GM18520 (cell line): ENCODE data around the gene THAP3.

Experiments
- ATAC-seq: cut with Tn5 transposase; IDR thresholded peaks from one replicate; pipeline ENCODE4 v1.9.1; 2021; ENCODE audit not compliant: unreplicated experiment

THAP3 gene, protein sequence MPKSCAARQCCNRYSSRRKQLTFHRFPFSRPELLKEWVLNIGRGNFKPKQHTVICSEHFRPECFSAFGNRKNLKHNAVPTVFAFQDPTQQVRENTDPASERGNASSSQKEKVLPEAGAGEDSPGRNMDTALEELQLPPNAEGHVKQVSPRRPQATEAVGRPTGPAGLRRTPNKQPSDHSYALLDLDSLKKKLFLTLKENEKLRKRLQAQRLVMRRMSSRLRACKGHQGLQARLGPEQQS

DNA sequence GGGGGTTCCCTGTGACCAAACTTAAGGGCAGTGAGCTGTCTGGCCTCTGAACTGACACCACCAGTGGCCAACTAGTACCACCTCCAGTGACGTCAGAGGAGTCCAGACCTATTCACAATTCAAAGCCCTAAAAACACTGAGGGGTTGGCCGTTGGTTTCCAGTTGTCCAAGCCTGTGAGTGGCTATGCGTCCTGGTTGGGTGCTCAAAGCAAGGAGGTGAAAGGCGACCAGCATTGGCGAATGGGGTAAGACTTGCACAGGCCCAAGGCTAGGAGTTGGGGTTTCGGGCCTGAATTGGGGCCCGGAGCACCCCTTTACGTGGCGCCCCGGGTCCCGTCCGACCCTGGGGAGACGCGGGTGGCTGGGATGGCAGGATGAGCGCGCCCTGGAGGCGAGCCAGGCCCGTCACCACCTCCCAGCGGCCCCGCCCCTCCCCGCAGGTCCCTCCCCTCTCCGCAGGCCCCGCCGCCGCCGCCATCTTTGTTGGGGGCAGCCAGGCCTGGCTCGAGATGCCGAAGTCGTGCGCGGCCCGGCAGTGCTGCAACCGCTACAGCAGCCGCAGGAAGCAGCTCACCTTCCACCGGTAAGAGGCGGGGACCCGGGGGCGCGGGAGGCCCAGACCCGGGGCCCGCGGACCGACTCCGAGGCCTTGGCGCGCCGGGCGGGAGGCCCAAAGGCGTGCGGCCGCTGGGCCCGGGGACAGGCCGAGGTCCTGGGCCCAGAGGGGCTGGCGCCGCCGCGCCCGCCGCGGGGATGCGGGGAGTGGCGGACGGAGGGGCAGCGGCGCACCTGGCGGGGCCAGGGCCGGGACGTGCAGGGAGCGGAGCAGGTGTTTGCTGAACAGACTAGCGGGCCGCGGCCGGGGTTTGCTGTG lies at the start of gene THAP3:
TSS of gene THAP3 (plus strand) at position 159 of the 874 bp plus-strand sequence. CDS start at position 510, 351 bp downstream.
- peak; percentile 68 for ATAC-seq

DNA sequence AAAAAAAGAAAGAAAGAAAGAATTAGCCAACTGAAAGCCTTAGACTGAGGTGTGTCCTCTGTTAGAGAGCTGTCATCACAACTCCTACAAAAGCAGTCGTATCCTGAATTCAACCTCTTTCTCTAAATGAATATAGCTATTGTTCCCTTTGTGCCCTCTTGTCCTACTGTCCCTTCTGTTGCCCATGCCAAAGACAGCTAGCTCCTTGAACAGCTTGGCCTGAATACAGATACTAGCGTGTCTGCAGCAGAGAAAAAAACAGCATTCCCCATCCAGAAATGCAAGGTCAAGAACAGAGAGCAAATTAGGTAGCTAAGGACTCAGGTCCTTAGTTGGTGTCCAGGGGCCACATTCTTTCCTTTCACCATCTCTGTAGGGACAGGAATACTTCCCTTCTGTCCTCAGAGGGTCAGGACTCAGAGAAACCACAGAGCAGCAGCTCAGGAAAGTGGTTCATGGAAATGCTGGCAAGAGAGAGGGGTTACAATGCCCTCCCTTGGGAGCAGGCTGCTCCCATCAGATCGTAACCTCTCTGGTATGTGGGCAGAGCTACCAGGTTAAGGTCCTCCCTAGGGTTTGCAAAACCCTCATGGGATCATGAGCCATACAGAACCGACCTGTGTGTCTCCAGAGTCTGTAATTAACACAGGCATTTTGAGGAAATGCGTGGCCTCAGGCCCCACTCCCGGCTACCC lies 46.7 kb upstream of the THAP3 start:
- ATAC-seq, result no peak

DNA sequence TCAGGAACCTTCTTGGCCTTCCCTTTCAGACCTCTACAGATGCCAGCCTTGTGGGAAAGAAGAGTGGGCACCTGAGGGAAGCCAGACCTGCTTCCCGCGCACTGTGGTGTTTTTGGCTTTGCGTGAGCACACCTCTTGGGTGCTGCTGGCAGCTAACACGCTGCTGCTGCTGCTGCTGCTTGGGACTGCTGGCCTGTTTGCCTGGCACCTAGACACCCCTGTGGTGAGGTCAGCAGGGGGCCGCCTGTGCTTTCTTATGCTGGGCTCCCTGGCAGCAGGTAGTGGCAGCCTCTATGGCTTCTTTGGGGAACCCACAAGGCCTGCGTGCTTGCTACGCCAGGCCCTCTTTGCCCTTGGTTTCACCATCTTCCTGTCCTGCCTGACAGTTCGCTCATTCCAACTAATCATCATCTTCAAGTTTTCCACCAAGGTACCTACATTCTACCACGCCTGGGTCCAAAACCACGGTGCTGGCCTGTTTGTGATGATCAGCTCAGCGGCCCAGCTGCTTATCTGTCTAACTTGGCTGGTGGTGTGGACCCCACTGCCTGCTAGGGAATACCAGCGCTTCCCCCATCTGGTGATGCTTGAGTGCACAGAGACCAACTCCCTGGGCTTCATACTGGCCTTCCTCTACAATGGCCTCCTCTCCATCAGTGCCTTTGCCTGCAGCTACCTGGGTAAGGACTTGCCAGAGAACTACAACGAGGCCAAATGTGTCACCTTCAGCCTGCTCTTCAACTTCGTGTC lies 45.9 kb upstream of the THAP3 start:
- no peak for ATAC-seq

DNA sequence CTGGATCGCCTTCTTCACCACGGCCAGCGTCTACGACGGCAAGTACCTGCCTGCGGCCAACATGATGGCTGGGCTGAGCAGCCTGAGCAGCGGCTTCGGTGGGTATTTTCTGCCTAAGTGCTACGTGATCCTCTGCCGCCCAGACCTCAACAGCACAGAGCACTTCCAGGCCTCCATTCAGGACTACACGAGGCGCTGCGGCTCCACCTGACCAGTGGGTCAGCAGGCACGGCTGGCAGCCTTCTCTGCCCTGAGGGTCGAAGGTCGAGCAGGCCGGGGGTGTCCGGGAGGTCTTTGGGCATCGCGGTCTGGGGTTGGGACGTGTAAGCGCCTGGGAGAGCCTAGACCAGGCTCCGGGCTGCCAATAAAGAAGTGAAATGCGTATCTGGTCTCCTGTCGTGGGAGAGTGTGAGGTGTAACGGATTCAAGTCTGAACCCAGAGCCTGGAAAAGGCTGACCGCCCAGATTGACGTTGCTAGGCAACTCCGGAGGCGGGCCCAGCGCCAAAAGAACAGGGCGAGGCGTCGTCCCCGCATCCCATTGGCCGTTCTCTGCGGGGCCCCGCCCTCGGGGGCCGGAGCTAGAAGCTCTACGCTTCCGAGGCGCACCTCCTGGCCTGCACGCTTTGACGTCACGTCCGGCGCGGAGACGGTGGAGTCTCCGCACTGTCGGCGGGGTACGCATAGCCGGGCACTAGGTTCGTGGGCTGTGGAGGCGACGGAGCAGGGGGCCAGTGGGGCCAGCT lies 45.1 kb upstream of the THAP3 start, which contains the start of gene ZBTB48:
TSS of gene ZBTB48 (plus strand) at position 621 of the 745 bp plus-strand sequence. CDS start 616 bp downstream, outside the sequence.
- ATAC-seq, result peak; percentile 94

DNA sequence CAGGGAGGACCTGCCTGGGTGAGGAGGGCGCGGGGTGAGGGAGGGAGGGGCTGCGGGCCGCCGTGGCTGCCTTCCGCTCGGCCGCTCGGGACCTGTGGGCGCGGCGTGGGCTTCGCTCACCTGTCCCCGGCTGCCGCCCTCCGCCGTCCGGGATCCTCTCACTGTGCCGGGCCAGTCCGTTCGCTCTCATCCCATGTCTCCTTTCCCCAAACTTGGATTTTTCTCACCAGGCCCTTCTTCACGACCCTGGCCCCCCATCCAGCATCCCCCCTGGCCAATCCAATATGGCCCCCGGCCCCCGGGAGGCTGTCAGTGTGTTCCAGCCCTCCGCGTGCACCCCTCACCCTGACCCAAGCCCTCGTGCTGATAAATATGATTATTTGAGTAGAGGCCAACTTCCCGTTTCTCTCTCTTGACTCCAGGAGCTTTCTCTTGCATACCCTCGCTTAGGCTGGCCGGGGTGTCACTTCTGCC lies 44.5 kb upstream of the THAP3 start:
- ATAC-seq, result no peak

DNA sequence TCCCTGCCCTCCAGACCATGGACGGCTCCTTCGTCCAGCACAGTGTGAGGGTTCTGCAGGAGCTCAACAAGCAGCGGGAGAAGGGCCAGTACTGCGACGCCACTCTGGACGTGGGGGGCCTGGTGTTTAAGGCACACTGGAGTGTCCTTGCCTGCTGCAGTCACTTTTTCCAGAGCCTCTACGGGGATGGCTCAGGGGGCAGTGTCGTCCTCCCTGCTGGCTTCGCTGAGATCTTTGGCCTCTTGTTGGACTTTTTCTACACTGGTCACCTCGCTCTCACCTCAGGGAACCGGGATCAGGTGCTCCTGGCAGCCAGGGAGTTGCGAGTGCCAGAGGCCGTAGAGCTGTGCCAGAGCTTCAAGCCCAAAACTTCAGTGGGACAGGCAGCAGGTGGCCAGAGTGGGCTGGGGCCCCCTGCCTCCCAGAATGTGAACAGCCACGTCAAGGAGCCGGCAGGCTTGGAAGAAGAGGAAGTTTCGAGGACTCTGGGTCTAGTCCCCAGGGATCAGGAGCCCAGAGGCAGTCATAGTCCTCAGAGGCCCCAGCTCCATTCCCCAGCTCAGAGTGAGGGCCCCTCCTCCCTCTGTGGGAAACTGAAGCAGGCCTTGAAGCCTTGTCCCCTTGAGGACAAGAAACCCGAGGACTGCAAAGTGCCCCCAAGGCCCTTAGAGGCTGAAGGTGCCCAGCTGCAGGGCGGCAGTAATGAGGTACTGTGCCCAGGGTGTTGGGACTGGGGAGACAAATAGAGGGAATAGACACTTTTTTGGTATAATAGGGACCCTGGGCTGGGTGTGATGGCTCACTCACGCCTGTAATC lies 43.9 kb upstream of the THAP3 start:
- ATAC-seq, result no peak

DNA sequence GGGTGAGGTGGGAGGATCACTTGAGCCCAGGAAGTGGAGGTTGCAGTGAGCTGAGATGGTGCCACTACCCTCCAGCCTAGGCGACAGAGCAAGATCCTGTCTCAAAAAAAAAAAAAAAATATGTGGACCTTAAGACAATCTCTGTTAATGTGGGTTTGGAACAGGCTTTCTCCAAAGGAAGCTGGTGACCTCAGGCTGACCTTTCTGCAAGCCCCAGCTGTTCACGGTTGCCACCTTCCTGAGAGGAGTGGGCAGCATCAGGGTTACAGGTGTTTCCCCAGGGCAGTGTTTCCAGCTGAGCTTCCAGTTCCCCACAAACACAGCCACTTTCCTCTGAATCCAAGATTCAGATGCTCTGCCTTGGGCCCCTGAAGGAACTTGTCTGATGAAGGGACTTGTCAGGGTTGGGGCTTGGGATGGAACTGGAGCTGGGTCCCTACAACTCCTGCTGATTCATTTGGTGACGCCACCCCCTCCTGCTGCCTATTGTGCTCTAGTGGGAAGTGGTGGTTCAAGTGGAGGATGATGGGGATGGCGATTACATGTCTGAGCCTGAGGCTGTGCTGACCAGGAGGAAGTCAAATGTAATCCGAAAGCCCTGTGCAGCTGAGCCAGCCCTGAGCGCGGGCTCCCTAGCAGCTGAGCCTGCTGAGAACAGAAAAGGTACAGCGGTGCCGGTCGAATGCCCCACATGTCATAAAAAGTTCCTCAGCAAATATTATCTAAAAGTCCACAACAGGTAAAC lies 42.9 kb upstream of the THAP3 start:
- ATAC-seq, result no peak

DNA sequence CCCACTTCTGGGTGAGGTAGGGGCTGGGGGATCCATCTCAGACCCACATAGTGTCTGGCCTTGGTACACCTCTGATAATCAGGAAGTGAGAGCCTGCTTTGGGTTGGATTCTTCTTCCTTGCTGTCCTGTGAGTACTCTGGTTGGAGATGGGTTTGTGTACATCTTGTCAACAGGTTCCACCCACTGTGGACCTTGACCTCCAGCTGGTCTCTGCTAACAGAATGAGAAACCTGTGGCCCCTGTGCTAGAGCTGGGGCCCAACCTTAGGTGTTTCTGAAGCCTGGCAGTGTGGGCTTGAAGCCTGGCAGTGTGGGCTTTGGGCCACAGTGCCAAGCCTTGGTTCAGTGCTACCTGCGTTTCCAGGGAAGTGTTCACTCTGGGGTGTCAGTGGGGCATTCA lies 42.3 kb upstream of the THAP3 start:
- ATAC-seq, result no peak

DNA sequence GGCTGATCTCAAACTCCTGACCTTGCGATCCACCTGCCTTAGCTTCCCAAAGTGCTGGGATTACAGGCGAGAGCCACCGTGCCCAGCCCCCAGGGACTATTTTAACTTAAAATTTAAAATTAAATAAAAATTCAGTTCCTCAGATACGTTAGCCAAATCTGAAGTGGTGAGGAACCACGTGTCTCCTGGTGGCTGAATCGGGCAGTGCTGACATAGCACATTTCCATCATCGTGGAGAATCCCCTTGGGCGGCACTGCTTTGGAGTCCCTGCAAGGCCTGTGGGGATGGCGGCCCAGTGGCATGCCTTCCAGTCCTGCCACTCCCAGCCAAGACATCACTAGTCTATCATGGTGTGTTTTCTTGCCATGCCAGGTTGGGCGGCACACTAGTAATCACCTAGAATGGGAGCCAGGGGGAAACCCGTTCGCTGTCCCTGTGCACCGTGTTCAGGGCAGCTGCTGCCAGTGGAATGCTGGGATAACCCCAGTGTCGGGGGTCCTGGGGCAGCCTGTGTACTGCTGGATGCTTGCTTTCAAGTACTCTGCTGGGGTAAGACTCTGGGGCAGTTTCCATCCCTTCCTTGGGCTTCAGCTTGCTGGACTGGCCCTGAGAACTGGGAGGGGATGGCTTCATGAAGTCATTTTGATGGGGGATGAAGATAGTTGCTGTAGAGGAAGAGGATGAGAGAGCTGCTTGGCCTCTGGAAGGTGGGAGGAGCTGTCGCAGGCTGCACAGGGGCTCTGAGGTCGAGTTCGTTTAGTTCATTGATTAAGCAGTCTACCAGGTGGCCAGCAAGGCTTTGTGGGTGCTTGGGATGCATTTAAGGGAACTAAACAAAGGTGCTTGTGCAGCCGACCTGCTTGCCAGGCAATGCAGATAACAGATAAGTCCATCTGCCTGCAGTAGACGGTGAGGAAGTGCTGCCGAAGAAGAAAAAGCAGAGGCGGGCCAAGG lies 40.3 kb upstream of the THAP3 start:
- ATAC-seq, result no peak

DNA sequence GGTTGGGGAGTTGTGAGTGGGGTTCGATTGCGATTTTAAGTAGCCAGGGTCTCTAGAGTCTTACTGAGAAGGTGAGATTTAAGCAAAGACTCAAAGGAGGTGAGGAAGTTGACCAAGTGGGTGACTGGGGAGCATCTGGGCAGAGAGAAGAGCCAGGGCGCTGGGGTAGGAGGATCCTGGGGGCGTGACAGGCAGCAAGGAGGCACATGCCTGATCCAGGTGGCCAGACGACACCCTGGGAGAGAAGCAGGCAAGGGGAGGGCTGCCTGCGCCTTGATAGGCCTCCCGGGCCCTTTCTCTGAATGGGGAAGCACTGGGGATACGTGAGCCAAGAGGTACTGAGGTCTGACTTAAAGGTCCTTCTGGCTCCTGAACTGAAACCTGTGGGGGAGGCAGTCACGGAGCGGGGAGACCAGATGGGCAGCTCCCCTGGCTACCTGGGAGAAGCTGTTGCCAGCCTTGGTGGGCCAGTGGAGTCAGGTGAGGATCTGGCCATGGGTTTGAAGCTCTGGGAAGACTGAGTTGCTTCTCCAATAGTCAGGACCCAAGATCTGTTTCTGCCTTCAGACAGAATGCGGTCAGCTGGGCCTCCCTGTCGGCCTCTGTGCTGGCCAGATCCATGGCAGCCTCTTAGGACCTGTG lies 39.5 kb upstream of the THAP3 start:
- no peak for ATAC-seq

DNA sequence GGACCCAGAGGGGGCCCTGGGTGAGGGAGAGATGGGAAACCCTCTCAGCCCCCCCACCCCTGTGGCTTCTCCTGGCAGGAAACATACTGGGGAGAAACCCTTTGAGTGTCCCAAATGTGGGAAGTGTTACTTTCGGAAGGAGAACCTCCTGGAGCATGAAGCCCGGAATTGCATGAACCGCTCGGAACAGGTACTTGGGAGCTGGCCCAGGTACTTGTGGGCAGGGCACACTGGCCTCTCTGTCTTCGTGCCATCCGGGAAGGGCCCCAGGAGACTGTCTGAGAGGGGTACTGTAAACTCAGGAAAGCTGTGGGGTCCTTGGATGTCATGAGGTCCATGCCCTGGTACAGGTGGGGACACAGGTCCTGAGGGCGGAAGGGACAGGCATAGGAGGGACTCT lies 38.8 kb upstream of the THAP3 start:
- no peak for ATAC-seq

DNA sequence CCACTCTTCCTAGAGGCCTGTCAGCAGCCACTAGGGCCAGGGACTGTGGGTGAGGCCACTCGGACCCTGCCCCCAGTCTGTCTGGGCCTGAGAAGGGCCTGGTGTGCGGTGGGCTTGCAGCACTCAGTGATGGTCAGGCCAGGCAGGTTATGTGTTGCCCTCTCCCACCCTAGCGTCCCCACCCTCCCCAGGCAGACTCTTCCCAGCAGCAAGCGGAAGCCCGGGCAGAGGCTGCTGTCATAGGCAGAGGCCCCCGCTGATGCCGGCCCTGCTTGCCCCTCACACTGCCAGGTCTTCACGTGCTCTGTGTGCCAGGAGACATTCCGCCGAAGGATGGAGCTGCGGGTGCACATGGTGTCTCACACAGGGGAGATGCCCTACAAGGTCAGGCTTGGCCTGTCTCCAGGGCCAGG lies 38.3 kb upstream of the THAP3 start:
- ATAC-seq, result no peak

DNA sequence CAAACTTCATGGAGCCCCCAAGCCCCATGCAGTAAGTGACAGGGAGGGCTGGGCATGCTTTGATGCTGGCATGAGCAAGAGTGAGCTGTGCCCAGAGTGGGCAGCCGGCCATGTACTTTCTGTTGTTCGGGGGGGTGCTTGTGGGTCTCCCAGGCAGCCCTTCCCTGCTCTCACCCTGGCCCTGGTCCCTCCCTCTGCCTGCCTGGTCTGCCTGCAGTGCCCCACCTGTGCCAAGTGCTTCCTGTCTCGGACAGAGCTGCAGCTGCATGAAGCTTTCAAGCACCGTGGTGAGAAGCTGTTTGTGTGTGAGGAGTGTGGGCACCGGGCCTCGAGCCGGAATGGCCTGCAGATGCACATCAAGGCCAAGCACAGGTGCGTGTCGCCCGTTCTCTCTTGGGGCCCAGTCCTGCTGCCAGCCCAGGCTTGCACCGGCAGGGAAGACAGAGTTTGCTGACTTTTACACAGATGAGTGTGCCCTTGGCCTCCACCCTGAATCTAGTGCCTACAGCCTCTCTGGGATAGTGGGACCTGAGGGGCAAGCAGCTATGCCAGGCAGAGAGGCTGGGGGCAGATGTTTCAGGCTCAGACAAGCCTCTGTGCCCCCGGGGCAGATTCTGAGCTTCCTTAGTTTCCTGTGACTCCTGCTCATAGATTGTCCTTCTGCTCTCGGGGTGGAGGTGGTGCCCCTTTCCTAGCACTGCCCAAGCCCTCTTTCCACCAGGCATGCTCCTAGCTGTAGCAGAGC lies 37.2 kb upstream of the THAP3 start:
- ATAC-seq, result no peak

DNA sequence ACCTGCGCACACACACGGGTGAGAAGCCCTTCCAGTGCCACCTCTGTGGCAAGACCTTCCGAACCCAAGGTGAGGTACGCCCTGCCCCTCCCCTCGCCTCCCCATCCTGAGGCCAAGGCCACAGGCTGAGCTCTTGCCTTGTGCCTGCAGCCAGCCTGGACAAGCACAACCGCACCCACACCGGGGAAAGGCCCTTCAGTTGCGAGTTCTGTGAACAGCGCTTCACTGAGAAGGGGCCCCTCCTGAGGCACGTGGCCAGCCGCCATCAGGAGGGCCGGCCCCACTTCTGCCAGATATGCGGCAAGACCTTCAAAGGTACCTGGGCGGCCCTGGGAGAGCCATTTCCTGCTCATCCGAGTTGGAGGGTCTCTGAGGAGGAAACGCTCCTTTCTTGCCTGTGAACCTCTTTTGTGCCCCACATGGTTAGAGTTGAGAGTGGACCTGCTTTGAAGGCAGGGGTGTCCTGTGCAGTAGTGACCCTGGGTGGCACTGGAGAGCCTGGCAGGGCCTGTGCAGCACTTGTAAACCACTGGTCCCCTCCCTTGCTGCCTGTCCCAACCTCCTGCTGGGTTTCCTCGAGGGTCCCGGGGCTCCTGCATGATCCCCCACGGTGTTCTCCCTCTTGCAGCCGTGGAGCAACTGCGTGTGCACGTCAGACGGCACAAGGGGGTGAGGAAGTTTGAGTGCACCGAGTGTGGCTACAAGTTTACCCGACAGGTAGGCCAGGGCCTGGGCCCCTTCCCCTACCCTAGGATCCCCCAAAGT lies 36.4 kb upstream of the THAP3 start:
- no peak for ATAC-seq

DNA sequence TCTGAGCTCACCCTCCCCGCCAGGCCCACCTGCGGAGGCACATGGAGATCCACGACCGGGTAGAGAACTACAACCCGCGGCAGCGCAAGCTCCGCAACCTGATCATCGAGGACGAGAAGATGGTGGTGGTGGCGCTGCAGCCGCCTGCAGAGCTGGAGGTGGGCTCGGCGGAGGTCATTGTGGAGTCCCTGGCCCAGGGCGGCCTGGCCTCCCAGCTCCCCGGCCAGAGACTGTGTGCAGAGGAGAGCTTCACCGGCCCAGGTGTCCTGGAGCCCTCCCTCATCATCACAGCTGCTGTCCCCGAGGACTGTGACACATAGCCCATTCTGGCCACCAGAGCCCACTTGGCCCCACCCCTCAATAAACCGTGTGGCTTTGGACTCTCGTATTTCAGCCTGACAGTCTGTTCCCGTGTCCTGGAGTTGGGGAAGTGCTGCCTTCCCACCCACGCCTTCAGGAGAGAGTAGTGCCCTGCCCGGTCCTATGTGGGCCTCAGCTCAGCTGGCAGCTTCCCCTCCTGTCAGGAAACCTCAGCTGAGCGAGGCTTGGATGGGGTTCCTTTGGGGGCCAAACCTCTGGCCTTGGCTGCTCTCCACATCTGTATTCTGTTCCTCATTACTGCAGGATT lies 35.7 kb upstream of the THAP3 start:
- no peak for ATAC-seq
